ENCODE measurements around the gene IQGAP3.

IQGAP3 gene

DNA sequence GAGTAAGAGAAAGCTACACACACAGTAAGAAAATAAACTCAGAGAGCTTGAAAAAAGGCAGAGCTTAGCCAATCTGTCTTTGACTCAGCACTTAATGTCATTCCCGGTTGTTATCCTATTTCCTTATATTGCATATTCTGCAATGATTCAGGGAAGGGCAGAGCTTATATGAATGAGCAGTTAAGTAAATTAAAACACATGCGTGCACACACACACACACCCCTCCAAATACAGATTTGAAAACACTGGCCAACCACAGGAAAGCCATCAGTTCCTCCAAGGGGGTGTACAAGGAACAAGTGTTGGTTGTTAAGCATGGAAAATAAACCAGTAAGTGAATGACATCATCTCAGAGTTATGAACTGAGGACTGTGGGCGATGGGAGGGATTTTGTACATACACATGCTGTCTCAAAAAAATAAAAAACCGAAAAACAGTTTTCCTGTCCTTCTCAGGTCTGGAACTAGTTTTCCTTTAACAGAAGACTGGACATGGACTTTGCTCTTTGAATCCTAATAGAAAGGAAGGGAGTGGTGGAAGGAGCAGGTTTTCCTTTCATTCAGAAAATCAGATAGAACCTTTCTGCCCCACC, 1.0 kb downstream of the IQGAP3 start:
- DNase-seq = peak; percentile 42

DNA sequence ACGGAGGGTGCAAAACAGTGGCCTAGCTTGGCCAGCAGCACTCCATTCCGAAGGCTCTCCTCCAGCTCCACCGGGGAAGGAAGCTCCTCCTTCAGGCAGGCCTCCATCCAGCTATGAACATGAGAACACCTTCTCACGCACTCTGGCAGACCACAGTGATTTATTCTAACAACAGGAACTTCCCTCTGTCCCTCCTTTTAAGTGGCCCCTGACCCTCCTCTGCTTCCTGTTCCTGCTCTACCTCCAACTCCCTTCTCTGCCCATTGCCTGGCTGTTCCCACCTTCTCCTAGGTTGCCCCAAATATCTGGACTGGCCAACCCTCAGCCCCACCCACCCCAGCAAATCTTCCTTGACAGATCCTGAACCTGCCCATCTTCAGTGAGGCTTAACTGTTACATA, 5.9 kb downstream of the IQGAP3 start:
- no peak for DNase-seq

GRCh38 chr1:156565519-156565918, 6.8 kb downstream of the IQGAP3 start:
- no peak for DNase-seq

GRCh38 chr1:156560585-156561163, 11.7 kb downstream of the IQGAP3 start:
- no peak for DNase-seq

GRCh38 chr1:156559797-156560385, 12.5 kb downstream of the IQGAP3 start:
- DNase-seq = no peak

DNA sequence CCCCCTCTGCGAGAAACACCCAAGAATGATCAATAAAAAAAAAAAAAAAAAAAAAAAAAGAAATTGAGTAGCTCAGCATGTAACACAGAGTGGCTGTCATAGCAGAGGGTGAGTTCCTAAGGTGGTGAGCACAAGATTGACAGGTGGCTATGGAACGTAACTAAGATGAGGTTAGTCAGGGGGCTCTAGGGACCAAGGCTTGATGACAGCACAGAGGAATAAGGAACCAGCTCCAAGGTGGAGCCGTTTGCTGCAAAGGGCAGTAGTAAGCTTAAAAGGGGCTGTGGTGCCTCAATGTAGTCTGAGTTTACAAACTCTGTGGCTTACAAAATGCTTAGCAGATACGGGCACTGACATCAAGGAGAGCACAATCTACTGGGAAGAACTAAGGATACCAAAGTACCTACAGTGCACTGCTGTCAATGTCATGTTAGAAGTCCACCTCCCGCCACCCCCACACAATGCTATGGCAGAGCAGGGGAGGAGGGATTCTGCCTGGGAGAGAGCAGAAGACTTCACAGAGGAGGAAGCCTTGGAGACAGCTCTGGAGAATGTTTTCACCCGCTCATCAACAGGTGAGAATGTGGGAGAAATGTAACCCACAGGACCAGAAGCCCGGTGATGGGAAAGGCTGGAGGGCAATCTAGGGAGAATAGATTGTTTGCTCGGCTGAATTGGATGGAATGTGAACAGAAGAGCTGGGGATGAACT, 13.1 kb downstream of the IQGAP3 start:
- DNase-seq = no peak

- no peak for DNase-seq
These were observed 16.0 kb downstream of the IQGAP3 start for GRCh38 chr1:156556354-156556753.

- no peak for DNase-seq
These were observed 16.6 kb downstream of the IQGAP3 start for GRCh38 chr1:156555715-156556114.

DNA sequence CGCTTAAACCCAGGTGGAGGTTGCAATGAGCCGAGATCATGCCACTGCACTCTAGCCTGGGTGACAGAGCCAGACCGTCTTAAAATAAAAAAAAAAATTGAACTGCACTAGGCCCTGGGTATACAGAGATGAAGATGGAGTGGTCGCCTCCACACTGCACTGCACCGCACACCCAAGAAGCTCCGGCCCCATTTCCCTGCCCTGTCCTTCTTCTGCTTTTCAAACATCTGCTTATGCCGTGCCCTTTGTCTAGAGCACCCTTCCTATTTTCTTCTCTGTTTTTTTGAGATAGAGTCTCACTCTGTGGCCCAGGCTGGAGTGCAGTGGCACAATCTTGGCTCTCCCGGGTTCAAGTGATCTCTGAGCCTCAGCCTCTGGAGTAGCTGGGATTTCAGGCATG, 17.4 kb downstream of the IQGAP3 start:
- no peak for DNase-seq

DNA sequence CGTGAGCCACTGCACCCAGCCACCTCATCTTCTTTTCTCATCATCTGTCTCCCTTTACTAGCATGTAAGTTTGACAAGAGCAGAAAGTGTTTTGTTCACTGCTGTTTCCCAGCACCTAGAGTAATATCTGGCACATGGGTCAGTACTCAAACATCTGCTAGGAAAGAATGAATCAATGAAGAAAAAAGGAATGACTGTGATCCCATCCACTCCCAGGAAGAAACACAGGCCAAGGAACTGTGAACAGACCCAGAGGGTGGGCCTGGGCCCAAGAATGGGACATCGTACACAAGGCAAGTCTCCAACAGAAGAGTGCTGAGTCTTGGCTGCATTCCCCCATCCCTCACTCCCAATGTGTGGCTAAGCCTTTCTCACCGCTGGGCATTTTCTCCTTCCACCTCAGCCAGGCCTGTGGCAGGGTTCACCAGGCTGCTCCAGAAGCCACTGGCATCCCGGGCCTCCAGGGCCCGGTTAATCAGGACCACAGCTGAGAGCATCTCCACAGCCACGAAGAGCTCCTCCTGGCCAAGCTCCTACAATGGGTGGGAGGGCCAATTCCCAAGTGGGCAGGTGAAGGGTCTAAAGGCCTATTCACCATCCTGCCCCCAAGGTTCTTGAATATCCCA, 18.4 kb downstream of the IQGAP3 start:
- DNase-seq = no peak

DNA sequence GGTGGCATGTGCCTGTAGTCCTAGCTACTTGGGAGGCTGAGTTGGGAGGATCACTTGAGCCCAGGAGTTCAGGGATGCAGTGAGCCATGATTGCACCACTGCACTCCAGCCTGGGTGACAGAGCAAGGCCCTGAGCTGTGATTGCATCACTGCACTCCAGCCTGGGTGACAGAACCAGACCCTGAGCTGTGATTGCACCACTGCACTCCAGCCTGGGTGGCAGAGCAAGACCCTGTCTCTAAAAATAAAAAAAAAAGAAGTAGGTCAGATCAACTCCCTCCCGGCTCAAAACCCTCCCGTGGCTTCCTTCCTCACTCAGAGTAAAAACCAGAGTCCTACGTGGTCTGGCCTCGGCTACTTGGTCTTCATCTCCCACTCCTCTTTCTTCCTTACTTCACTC, 19.4 kb downstream of the IQGAP3 start:
- peak; percentile 45 for DNase-seq

DNA sequence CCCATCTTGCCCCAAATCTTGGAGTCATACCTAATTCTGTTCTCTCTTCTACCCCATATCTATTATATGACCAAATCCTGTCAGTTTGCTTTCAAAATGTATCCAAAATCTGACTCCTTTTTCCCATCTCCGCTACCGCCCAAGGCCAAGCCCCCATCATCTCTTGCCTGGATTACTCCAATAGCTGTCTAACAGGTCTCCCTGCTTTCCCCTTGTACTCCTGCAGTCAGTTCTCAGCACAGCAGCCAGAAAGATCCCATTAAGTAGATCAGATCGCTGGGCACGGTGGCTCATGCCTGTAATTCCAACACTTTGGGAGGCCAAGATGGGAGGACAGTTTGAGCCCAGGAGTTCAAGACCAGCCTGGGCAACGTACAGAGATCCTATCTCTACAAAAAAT, 19.8 kb downstream of the IQGAP3 start:
- DNase-seq = no peak

GRCh38 chr1:156551869-156552268, 20.5 kb downstream of the IQGAP3 start:
- DNase-seq = no peak

DNA sequence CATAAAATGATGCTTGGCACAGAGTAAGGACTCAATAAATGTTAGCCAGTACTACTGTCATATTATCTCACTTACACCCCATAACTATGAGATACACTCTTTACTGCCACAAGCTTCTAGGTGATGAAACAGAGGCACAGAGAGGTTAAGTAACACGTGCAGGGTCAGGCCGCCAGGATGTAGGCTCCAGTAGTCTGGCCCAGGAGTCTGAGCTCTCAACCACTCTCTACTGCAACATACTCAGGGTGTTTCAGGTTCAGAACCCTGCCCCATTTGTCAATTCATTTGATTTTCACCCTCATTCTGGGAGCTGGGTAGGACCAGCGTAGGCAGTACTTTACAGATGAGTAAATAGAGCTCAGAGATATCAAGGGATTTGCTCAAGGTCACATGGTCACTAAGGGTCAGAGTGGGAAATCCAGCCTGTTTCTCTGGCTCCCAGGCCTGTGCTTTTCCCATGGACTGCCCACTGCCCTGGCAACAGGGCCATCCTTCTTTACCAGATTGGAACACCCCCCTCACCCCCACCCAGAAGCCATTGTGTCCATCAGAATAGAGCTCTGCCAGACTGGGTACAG, 21.2 kb downstream of the IQGAP3 start:
- DNase-seq = no peak

- no peak for DNase-seq
These were observed 22.0 kb downstream of the IQGAP3 start for GRCh38 chr1:156550346-156550745.

DNA sequence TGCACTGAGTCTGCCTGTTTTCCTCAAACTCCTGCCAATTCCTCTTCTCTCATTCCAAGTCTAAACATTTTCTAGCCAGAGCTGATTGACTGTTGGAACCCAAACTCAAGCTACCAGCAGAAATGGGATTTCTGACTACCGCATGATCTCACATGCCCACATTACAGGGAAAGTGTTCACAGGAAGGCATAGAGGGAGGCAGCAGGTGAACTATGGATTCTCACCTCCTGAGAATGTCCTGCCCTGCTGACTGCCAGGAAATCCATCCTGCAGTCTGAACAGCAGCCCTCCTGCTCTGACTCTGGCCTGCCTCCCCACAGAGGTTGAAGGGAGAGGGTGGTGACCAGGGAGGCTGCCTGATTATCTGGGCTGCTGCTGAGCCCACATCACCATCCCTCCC, 22.5 kb downstream of the IQGAP3 start:
- DNase-seq = no peak

DNA sequence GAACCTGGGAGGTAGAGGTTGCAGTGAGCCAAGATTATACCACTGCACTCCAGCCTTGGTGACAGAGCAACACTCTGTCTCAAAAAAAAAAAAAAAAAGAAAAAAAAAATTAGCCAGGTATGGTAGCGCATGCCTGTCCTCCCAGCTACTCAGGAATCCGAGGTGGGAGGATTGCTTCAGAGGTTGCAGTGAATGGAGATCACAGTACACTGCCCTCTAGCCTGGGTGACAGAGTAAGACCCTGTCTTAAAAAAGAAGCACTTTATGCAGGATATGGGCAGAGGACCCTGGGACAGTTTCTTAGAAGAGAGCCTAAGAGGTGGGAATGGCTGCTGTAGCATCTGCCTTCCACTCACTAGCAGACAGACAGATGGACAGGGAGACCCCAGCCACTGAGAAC, 23.0 kb downstream of the IQGAP3 start:
- DNase-seq = peak; percentile 14

DNA sequence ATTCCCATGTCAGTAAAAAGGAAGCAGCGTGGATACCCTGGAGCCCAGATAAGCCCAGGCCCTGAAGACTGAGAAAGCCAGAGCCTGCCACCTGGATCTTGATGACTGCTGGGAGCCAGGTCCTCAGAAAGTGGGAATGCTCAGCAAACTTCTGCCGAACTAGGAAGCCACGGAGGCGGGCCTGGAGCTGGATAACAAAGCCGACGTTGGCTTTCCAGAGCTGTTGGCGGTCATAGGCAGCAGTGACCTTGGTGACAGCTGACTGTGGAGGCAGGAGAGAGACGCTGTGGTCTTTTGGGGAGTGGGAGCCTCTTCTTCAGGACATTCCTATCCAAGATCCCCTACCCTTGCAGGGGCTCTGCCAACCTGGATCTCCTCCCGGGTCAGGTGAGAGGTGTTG, 24.4 kb downstream of the IQGAP3 start:
- no peak for DNase-seq

DNA sequence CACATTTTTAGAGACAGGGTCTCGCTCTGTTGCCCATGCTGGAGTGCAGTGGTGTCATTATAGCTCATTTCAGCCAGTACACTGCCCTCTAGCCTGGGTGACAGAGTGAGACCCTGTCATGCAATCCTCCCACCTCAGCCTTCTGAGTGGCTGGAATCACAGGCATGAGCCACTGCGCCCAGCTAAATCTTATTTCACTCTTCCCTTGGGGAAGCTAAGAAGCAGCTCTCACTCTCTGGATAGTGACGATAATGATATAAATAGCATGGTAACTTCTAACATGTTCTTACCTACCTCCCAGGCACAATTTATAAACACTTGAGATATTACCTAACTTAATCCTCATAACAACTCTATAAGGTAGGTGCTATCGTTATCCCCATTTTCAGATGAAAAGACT, 24.9 kb downstream of the IQGAP3 start:
- DNase-seq = no peak

GRCh38 chr1:156546267-156546666, 26.1 kb downstream of the IQGAP3 start:
- DNase-seq = no peak

DNA sequence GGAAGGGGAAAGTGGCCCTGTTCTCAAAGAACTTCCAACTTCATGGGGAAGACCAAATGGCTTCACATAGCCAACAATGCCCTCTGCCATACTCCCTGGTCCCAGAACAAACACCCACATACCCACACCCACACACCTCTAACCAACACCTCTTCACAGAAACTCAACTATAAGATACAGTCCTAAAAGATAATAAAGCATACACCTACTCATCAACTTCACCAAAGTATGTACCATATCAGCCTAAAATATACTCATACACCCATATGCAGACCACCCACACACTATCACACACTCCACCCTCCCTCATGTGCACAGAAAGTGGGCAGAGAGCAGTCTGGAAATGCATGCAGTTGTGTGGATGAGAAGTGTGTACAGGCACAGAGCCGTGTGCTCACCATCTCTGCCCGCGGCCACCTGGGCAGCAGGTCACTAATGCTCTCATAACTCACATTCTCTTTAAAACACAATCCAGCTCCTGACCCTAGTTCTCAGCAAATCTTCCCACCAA, 27.7 kb downstream of the IQGAP3 start:
- DNase-seq = no peak

- DNase-seq = no peak
These were observed 29.3 kb downstream of the IQGAP3 start for GRCh38 chr1:156543066-156543465.

DNA sequence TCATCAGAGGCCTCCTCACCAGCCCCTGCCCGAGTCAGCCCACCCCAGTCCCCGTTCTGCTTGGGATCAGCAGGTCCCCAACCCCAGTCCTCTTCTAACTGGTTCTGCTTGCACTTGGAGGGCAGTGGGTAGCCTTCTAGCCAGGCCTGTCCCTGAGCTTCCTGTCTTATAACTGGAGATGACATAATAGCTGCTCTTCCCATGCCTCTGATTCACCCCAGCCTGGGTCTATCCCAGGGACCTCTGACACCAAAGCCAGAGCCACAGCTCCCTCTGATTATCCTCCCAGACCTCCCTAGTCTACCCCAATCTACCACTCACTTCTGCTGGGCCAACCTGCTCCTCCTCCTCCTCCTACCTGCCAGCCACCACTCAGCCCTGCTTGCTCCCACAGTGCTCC, 31.4 kb downstream of the IQGAP3 start:
- DNase-seq = no peak

Measured in hematopoietic multipotent progenitor cell treated with erythropoietin and hydrocortisone succinate and interleukin-3 and kit ligand, for 4 days (in vitro differentiated cells).